ENCODE measurements around the gene WNT7B.

Gene WNT7B

DNA sequence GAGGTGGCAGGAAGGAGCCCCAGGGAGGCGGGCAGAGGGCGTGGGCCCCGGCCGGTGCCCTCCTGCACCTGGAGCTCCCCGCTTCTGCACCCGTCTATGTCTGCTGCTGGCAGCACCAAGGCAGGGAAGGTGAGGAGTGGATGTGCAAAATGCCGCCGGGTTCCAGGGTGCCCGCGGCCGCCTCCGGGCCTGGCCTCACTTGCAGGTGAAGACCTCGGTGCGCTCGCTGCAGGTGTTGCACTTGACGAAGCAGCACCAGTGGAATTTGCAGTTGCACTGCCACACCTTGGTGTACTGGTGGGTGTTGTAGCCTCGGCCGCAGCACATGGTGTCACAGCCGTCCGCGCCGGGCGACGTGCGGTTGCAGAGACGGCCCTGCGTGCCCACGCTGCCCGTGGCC is 54.3 kb downstream of the WNT7B start:
- no peak for DNase-seq

DNA sequence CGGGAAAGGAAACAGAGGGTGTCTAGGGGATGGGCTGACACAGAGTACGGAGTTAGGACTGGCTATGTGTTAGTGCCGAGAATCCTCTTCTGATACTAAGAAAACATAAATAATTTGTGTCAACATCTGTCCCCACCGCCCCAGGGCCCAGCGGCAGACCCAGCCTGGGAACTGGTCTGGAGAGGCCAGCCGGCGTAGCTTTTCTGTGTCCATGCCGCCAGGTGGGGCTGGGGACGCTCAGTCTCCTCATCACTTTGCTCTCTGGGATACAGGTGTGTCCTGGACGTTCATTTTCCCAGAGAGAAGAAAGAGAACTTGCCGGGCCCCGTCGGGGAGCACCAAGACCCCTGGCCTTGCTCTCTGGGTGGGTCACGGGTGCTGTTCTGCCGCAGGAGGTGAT is 54.7 kb downstream of the WNT7B start:
- no peak for DNase-seq

DNA sequence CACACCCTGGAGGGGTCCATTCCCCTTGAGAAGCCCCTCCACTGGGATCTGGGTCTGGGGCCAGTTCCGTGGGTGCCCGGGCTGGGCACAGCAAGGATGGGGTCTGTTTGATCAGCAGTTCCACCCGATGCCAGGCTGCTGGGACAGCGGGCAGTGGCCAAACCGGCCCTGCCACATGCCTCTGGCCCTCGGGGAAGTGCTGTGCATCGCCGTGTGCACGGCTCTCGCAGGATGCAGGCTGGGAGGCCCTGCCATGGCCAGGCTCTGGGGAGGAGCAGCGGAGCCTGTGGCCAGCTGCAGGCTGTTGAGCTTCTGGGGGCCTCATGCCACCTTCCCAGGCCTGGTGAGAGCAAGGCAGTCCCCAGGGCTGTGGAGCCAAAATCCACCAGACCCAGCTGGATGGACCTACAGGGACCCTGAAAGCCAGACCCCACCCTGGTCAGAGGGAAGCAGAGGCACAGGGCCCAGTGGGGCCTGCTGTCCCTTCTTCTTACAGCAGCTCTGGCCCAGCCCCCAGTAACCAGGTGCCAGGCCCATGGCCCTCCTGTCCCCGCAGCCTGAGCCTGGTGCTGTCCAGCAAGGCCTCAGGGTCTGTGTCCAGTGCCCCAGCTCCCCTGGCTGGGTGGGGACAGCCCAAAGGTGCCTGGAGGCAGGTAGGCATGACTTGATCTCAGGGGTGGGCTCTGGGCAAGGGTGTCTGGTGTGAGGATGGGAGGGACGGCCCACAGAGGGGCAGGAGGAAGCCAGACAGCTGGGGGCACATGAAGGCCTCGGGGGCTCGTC is 57.3 kb downstream of the WNT7B start:
- DNase-seq, result no peak

DNA sequence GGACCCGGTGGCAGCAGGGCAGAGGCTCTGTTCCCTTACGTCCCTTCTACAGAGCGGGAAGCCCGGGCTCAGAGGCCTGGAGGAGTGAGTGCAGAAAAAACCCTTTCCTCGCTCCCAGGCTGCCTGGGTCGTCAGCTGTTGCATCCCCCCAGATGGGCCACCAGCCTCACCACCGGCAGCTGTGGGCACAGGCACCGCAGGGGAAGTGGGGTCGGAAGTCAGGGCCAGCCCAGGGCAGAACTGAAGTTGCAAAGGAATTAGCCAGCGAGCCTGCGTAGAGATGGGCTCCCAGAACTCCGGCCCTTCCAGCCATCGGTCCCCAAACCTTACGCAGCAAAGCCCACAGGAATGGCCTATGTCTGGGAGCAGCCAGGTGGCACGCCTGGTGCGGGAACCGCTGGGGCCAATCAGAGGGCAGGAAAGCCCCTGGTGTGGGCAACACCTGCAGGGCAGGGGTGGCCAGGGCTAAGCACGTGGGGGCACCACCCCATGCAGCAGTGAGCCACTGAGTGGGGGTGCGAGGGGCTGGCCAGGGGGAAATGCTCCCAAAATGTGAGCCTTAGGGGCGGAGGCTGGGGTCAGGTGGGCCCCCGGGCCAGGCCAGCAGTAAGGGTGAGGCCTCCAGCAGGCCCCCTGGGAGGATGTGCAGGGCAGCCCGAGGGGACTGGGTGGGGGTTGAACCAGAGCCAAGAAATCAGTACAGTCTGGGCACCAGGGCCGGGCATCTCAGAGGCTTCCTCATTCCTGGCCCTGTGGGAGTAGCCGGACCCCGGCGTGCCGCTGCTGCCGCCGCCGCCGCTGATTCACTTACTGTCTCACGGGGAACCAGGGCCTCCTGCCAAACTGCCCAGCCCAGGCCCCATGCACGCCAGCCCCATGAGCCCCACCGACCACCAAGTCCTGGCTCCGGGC is 58.2 kb downstream of the WNT7B start:
- DNase-seq, result no peak

DNA sequence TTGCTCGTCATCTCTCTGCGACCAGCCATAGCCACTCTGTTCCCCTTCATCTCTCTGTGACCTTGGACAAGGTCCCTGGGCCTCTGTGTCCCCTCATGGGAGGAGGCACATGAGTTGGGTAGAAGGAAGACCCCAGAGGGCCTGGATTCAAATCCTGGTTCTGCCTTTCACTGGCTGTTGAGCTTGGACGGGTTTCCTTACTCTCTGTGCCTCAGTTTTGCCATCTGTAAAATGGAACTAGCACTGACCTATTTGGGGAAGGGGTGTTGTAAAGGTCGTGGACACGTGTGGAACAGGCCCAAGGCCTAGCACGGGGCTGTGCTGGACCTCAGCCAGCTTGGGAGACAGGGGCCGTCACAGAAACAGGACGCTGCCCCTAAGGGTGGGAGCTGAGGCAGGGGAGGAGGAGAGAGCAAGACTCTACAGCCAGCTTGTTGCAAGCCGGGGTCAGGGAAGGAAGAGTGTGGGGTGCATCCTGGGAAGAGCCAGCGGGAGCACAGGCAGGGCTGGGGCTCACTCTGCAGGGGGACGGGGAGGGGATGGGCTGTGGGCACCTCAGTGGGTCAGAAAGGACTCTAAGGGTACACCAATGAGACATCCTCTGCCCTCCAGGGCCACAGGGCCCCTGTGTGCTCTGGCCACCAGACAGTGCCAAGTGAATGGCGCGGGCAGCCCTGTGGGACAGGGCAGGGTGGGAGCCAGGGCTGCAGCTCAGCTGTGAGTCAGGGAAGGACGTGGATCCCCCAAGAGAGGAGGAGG is 59.1 kb downstream of the WNT7B start:
- DNase-seq, result no peak

DNA sequence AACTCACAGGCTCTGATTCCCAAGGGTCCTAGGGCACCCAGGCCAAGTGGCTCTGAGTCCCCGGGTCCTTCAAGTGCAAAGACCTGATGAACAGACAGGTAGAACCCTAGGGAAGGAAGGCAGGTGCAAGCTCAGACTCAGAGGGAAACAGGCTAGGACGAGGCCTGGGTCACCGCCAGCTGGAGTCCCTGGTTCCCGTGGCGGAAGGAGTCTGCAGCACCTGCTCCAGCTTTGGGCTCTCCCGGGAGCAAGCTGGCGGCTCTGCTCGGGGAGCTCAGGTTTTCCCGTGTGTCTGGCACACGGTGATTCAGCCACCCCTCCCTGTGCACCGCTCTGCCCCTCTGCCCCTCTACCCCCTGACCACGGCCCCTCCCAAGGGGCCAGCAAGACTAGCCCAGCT is 59.8 kb downstream of the WNT7B start:
- DNase-seq, result no peak

DNA sequence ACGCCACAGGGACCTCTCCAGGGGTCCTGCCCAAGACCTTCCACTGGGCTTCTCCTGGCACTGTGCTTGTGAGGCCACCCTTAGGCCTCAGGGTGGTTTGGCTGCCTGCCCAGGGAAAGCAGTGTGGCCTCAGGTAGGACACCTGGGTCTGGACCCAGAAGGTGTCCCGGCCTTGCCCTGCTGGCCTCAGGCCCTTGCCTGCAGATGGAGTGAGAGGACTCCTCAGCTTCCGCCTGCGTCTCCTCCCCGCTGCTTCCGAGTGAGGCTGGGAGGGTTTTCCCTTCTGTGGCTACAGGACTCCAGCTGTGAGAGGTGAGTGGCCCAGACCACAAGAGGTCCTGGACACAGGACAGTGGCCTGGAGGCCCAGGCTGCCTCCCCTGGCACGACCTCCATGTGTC is 60.4 kb downstream of the WNT7B start:
- DNase-seq, result no peak

DNA sequence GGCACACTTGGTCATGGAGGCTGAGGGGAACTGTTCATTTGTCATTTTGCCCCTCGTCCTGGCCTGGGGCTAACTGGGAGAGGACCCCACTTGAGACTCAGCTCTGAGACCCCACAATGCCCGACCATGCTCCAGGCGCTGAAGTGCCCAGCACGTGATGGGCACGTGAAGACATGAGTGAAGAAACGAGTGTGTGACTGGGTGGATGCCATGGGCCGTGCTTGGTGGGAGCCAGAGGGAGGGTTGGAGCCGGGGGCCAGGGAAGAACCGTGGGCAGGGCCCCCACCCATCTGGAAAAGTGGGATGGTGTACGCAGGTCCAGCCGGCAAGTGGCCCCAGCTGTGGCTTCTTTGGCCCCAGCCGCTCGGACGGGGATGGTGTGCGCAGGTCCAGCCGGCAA is 61.1 kb downstream of the WNT7B start:
- DNase-seq, result no peak

DNA sequence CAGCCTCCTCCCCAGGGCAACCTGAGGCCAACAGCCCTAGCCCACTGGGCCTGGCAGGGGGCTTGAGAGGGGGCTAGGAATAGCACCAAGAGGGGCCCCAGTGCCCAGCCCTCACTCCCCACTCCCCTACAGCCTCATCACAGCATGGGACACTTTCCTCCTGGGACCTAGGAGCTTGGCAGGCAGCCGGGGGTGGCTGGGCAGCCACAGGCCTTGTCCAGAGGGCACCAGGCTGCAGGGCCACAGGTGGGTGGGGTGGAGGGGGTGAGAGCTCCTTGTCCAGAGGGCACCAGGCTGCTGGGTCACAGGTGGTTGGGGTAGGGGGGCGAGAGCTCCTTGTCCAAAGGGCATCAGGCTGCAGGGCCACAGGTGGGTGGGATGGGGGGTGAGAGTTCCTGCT is 61.8 kb downstream of the WNT7B start:
- no peak for DNase-seq

DNA sequence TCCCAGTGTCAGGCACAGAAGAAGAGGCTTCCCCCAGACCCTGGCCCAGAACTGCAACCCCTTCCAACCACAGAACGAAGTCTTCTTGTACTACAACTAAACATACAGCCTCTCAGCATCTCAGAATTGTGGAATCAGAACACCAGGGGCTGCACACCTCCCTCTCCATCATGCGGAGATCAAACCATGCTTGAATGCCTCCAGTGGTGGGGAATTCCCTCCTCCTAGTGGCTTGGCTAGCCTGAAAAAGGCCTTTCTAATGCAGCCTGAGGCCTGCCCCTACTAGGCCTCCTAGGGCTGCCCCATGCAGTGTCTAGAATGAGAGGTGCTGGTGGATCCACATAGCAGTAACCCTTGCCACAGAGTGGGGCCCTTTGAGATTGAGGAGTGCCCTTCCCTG is 62.7 kb downstream of the WNT7B start:
- DNase-seq, result no peak

DNA sequence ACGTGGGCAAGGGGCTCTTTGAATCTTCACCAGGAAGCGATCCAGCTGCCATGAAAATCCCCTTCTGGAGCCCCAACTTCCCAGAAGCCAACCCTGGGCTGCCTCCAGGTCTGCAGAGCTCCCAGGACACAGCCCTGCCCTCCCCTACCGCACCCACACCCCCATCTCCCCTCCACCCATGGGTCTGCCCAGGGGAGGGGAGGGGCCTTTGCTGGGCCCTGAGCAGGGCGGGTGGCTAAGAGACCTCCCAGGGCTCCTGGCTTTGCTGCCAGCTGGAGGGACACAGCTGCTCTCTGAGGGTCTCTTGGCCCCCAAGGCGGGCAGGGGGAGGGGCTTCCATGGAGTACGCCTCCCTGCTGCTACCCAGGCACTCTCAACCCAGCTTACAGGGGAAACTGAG is 64.1 kb downstream of the WNT7B start:
- DNase-seq, result no peak

DNA sequence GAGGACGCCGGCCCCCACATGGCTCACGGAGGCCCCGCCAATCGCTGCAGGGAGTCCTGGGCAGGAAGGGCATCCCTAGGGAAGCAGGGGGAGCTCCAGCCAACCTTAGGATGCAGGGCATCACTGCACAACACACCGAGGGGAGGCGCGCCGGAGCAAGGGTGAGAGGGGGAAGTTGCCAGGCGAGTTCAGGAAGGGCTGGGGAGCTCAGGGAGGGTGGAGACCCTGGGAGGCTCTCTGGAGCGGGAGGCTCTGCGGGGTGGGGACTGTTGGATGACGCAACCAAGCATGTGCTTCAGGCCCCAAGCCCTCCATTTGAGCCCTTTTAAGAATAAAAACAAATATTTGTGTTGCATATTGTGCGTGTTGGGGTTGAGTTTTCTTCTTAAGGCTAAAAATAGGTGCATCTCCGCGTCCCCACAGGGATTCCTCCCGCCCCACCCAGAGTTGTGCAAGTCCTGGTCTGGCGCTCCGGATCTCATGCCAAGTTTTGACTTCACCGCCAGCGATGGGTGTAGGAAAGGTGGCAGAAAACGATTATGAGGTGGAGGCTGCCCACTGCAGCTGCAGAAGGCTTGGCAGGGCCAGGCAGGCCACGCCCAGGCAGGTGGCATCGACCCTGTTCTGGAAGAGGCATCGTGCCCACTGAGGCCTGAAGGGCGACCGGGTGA is 65.2 kb downstream of the WNT7B start:
- no peak for DNase-seq

DNA sequence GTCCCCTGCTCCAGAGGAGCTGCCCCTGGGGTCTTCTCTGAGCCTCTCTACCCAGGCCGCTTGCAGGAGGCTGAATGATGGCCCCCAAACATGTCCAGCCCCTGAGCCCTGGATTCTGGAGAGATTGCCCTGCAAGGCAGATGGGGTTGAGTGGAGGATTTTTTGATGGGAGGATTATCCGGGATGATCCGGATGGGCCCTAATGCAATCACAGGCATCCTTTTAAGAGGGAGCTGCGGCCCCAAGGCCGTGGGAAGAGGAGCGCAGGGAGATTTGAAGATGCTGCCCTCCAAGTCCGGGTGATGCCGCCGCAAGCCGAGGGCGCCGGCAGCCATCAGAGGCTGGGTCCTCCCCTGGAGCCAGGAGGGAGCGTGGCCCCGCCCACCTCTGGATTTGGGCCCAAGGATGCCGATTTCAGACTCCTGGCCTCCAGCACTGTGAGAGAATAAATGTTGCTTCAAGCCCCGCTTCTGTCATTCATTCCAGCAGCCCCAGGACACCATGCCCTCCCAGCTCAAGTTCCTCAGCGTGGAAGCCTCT is 66.0 kb downstream of the WNT7B start:
- no peak for DNase-seq

DNA sequence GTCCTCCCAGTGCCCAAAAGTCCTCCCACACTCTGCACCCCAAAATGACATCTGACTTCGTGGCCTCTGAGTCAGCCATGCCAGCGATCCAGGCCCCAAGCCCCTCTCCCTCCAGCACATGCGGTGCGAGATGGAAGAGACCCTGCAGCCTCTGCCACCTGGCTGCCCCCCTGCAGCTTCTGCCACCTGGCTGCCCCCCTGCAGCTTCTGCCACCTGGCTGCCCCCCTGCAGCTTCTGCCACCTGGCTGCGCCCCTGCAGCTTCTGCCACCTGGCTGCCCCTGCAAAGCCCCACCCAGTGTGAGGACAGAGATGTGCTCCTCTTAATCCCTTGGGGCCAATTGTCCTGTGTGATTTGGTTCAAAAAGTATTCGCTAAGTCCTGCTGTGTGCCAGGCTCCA is 68.0 kb downstream of the WNT7B start:
- no peak for DNase-seq

DNA sequence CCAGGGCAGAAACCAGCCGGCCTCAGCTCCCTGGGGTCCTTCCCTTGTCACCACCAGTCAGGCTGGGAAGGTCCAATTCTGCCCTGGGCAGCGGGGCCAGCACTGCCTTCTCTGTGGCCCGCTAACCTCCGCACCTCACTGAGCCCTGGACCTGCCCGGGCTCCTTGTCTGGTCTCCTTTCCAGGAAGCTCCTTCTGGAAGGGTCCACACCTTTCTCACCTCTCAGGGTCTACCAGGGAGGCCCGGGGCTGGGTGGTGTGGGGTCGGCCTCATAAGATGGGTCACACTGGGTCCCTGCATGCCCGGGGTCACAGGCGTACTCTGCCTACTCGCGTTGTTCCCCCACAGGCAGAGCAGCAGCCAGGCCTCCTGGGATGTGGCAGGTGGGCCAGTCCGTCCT is 69.0 kb downstream of the WNT7B start:
- DNase-seq, result no peak

DNA sequence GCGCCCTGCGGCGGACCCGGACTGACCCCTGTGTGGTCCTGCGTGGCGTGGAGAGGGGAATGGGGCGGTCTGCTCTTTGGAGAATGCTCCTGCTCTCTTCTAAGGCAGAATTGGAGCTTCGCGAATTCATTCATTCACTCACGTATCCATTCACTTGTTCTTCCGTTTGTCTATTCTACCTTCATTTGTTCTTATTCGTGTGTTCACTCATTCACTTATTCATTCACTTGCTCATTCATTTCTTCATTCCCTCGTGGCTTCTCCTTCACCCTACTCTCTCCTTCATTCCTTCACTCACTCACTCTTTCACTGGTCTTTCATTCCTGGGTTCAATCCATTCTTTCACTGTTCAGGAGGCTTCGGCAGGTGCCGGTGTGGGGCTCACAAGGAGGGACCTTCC is 69.6 kb downstream of the WNT7B start:
- DNase-seq, result no peak

DNA sequence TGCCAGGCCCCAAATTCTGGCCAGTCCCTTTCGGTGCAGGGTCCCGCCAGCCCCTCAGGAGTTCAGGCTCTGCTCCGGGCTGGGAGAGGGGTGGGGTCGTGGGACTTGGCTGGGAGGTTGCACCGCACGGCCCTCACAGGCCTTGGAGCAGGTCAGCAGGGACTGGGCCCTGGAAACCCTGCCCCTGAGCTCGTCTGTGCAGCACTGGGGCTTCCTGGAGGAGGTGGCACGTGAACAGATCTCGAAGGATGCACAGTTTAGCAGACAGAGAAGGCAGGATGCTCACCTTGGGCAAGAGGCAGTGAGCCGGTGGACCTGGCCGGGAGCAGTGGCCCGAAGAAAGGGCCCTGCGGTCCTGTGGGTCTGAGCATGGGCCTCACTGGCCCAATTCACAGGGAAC is 70.0 kb downstream of the WNT7B start:
- DNase-seq, result no peak

DNA sequence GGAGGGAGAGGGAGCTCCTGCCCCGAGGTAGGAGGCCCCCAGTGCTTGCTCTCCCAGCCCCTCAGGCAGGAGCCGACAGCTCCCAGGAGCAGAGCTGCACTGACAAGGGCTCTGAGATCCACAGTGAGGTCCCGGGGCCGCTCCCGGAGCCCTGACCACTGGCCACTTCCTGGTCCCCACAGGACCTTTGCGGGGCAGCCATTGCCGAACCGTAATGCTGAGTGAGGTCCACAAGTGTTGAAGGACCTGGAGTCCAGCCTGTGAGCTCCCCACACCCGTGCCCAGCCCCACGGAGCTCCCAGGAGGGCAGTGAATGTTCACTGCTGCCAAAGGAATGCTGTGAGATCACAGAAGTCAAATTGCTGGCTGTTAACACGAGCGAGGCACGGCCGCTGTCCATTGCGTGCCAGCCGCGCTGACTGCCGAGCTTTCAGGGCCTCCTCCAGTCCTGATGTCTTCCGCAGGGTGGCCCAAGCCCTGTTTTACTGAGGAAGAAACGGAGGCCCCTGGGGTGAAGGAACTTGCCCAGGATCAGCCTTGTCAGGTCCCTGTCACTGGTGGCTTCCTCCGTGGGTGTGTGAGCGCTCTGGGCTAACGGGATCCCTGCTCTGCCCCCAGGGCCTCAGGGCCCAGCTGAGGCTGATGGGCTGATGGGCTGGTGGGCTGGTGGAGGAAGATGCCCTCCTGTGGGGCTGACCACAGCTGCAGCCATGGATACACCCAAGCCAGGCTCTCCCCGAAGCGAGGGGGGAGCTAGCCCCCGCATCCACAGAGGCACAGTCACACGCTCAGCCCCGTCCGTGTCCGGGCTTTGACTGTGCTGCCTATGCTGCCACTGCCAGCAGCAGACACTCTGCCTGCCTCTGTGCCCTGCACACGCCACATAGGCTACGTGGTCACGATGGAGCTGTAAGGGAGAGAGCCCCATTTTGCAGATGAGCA is 70.8 kb downstream of the WNT7B start:
- DNase-seq, result no peak

DNA sequence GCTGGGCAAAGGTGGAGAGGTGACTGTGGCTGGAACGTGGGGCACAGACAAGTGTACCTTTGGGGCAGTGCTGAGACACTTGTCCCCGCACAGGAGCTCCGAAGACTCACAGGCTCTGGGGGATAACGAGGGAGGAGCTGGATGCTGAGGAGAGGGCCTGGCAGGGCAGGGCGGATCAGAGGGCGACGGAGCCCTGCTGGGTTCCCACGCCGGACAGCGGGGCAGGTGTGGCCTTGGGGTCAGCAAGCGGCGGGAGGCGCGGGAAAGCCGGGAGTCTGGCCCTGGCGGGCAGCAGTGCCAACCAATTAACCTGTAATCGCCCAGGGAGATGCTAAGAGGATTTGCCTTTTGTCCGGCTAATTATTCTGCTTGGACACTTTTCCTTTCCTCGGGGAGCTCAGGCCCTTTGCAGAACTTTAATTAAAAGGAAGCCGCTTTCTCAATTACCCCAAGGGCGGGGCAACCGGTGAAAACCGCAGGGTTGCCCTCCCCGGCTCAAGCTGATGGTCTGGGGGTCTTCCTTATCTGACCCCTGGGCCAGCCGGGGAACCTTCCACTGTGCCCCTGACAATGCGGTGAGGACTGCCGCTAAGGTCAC is 71.5 kb downstream of the WNT7B start:
- no peak for DNase-seq

DNA sequence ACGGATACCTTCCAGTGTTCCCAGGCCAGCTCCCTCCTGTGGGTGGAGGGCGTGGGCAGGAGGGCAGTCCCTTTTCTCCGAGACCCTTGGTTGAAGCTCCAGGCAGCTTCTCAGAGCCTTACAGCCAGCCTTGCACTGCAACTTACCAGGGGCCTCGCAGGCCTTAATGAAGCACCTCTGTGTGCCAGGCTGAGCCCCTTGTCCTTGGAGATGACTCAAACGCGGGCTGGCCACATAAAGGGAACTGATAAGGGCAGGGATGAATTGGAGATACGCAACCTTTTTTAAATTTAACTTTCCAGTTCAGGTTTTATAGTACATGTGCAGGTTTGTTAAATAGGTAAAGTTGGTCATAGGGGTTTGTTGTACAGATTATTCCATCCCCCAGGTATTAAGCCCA is 72.7 kb downstream of the WNT7B start:
- DNase-seq, result no peak
